Stimulated activated CD8-positive, alpha-beta memory T cell treated with anti-CD3 and anti-CD28 coated beads, Interleukin-12 subunit alpha, Interleukin-12 subunit beta, amount 100 ng/mL, for 4 hours (primary cell): Measurements from ENCODE around the gene USP9X.
A peak's percentile ranks its signal among the peaks of the same experiment; 100 is the strongest.
"Not testable (repeated sequence)": the region's sequence is repeated elsewhere in the genome, so short reads cannot be mapped to it uniquely, and the experiment has no call there.

ENCODE experiments used
- DNase-seq: peaks from one replicate; pipeline ENCODE4 v3.0.0-alpha.2; 2020; ENCODE audit warnings: low read depth

Gene USP9X

DNA sequence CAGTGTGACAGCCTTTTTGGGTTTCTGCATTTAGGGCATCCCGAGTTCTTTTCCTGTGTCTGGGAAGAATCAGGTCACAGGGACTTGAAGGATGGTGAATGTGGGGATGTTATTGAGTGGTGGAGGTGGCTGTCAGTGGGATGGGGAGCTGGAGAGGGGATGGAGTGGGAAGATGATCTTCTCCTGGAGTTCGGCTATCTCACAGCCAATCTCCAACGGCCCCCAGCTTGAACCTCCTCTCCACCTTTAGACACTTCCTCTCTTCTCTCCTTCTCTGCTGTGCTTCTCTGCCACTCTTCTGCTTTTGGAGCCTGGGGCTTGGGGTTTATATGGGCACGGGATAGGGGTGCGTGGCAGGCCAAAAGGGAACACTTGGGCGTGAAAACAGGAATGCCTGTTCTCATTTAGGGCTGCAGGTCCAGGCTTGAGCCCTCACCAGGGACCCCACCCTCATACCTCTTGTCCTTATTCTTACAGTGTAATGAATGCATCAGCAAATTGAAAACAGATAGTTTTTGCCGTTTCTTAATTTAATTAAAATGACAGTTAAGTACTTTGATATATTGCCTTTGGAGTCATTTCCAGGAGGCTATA is 37.5 kb downstream of the USP9X start:
- DNase-seq = no peak

DNA sequence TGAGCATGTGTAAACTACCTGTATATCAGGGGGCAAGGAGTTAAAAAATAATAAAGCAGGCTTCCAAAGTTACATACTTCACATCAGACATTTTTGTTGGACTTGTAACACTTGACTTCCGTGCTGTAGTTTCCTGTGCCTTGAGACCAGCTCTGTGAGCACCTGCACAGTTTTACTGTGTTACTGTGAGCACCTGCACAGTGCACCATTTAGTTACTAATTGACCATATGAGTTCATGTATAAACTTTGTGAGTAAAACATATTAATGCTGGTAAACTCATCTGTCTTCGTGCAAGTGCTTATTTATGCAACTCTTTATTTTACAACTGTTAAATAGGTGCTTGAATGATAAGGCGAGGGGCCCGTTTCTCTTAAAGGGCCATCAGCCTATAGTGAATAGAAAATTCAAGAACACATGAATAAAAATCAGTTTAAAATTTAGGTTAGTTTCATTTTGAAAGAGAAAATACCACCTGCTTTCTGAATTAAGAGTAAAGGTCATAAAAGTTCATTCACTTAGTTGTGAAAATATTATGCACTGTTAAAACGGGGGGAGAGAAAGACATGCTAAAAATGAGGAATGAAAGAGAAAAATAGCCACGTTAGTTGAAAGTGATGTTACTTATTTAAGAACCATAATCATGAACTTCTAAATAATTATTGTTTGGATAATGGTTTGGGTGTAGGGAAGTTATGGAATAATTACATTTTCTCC is 42.4 kb downstream of the USP9X start:
- no peak for DNase-seq

DNA sequence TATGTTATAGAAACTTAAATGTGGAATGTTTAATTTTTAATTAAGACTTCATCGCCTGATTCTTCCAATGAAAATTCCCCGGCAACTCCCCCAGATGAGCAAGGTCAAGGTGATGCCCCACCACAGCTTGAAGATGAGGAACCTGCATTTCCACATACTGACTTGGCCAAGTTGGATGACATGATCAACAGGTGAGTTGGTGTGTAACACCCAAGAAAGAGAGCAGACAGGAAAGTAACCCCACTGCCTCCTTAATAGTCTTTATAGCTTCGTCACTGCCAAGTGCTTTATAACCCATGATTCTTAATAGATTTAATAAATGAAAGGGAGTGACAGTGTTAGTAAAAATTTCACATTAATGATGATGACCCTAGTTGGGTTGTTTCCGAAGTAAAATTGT is 43.7 kb downstream of the USP9X start:
- DNase-seq = no peak

DNA sequence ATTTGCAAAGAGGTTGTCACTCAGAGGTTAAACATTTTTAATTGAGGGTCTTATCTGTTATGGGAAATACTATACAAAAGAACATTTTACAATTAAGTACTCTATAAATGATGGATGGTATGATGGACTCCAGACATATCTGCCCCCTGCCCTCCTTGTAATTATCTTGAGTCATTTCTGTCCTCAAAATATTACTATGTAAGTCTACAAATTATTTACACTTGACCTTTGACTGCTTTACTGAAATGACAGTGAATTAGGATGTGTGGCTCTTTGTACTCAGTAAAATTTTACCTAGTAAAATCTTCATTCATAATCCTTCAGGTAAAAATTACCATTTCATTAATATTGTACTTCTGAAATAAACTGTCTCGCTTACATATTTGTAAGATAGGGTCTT is 46.5 kb downstream of the USP9X start:
- no peak for DNase-seq

- DNase-seq = no peak
Measured at GRCh38 chrX:41133551-41133950, 48.3 kb downstream of the USP9X start.

DNA sequence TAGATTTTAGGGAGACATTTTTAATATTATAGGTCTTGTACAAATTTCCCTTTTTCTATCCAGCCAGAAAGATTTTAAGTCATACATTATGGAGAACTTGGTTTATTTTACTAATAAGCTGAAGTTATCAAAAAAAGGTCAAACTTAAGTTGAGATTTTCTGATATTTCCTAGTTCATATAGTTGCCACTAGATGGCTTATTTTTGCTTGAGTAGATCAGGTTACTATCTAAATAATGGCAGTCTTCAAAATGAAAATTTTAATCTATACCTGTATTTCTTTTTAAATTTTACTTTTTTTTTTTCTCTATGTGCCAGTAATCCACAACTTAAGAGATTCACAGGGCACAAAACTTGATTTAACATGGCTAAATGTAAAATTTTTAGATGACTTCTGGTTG is 52.3 kb downstream of the USP9X start:
- DNase-seq = no peak

DNA sequence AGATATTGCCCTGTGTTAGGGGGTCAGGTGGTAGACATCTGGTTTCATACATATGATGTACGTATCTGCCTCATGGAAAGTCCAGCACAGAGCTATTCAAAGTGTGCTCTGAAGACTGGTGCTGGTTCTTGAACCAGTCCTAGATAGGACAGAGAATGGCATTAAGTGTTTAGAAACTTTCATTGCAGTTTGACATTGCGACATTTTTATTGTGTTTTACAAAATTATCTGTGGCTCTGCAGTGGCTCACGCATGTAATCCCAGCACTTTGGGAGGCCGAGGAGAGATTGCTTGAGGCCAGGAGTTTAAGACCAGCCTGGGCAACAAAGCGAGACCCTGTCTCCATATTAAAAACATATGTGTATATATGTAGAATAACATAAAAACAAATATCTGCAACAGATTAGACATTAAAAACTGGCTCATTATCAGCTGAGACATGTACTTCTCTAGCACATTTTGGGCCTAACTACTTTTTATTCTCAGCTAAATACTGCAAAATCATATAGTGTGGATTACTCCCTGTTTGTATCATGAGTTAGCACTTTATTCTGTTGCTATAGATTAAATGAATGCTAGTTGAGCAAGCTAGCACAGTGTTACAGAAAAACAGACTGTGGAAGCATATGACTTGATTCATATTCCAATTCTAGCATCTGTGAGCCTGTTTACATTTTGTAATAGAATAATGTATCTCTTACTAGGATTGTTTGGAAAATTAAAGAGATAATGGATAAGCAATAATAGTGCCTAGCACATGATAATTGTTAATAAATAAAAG is 57.1 kb downstream of the USP9X start:
- no peak for DNase-seq

DNA sequence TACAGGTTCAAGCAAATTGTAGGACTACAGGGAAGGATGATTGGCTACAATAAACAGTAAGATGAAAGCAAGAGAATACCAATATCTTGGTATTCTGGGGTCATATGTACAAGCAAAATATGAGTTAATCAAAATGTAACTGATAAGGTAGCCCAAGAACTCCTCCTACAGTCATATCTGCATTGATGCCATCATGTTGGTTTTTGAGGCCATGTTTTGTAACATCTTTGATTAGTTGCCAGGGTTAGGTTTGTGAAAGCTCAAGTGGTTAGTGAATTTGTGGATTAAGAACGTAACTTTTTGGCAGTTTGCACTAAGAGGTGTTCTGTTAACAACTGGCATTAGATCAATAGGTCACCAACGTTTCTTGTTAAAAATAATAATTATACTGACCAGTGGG is 59.6 kb downstream of the USP9X start:
- DNase-seq = no peak

DNA sequence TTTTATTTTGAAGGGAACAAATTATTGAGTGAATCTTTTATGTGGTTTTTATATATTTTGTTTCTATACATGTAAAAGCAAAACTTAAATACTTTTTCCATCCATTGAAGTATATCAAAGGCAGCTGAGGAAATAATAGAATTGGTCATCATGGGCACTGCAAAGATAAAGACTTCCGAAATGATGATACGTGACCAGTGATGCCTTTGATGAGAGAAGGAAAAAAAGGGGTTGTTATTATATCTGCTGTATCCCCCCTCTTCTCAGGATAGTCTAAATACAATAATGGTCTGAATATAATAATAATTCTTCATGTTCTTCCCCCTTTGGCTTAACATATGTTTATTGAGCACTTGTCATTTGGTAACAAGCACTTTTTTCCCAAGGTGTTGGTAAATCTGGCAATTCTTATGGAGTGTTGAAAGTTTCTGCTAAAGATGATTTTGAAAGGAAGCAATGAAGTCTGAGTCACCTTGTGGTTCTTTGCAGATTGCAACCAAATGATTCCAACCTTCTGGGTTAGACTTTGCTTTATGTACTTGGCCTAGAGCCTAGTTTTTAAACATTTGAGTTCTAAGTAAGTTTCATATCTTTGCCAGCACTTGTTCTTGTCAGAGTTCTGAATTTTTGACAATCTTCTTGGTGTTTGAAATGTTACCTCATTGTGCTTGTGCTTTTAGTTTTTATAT is 60.8 kb downstream of the USP9X start:
- DNase-seq = no peak

DNA sequence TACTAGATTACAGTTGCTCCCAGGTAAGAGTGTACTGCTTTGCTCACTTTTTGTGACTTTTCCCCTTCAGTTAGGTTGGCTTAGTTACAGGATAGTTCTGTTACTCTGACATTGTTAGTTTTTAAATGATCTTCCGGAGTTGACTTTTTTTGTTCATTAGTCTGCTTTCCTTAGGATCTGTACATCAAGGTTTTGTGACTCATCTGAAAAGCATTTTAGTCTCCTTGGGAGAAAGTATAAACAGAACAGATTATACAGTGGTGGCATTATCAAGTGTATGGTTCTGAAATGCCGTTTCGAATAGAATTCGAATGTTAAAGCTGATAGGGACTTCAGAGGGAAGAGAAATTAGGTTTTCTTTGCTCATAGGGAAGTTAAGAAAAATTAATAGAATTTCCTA is 63.3 kb downstream of the USP9X start:
- no peak for DNase-seq

- no peak for DNase-seq
Measured at GRCh38 chrX:41150043-41150442, 64.8 kb downstream of the USP9X start.

DNA sequence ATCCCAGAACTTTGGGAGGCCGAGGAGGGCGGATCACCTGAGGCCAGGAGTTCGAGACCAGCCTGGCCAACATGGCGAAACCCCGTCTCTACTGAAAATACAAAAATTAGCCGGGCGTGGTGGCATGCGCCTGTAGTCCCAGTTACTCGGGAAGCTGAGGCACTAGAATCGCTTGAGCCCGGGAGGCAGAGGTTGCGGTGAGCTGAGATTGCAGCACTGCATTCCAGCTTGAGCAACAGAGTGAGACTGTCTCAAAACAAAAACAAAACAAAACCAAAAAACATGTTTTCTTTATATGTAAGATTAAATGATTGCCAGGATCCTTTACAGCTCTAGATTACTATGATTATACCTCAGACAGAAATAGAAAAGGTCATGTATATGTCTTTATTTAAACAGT is 66.5 kb downstream of the USP9X start:
- DNase-seq = not testable (repeated sequence)

DNA sequence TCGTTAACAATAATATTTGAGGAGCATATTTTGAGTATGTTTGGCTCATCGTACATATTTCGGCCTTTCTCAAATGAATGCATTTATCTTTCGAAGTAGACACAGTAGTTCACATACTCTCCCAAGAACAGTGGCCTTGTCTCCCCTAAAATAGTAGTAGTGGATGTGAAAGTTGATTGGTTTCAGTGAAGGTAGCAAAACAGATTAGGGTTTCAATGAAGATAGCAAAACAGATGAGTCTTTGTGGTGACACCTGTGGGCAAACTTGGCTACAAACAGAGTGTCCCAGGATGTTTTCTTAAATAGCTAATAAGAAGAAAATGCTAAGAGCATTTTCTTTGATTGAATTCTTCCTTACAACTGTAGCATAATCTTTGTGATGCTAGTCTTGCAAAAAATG is 67.0 kb downstream of the USP9X start:
- no peak for DNase-seq

- no peak for DNase-seq
Measured at GRCh38 chrX:41153448-41153847, 68.2 kb downstream of the USP9X start.

DNA sequence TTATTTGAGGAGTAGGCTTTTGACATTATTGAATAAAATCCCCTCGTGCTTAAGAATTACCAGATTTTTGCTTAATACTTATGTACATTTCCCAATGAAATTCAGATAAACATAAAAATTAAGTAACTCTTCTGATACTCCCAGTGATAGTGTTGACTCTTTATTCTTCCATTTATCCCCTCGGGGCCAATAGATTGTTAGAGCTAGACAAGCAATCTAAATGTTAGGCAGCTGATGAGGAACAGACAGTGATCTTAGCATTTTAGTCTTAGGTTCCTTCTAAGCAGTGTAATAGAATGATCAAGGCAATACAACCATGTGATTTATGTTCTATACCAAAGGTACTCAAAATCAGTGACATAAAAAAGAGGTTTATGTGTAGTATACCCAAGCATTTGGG is 68.7 kb downstream of the USP9X start:
- no peak for DNase-seq

DNA sequence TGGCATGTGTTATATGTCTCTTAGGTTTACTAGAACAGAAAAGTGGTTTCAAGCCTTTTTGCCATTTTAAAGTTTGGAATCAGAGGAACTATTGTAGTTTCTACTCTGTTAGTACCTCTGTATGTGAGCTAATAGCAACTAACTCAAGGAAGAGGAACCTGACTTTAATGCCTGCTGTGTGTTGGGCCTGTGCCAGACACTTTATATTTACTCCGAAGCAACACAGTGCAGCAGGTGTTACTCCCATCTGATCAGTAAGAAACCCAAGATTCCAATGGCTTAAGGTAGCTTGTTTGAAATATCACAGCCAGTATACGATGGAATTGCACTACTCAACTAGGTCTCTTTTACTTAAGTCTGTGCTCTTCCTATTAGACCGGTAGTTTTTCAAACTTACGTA is 79.2 kb downstream of the USP9X start:
- DNase-seq = no peak

DNA sequence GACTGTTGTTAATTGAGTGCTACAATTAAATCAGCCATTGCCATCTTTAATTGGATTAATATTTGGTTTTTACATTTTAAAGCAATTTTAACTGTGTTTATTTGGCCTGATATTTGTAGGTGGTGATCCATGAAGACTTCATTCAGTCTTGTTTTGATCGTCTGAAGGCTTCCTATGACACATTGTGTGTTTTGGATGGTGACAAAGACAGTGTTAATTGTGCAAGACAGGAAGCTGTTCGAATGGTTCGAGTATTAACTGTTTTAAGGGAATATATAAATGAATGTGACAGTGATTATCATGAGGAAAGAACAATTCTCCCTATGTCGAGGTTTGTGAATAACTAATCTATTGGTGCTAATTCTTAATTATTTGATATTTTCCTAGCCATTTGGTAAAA is 82.6 kb downstream of the USP9X start:
- no peak for DNase-seq

- no peak for DNase-seq
Measured at GRCh38 chrX:41176263-41176662, 91.0 kb downstream of the USP9X start.

GRCh38 chrX:41177297-41177696 is 92.1 kb downstream of the USP9X start:
- no peak for DNase-seq

DNA sequence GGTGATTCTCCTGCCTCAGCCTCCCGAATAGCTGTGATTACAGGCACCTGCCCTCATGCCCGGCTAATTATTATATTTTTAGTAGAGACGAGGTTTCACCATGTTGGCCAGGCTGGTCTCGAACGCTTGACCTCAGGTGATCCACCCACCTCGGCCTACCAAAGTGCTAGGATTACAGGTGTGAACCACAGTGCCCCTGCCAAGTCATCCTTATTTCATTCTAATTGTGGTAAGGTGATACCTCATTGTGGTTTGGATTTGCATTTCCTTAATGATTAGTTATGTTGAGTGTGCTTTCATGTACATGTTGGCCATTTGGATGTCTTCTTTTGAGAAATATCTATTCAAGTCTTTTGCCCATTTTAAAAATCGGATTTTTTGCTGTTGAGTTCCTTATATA is 93.0 kb downstream of the USP9X start:
- no peak for DNase-seq

DNA sequence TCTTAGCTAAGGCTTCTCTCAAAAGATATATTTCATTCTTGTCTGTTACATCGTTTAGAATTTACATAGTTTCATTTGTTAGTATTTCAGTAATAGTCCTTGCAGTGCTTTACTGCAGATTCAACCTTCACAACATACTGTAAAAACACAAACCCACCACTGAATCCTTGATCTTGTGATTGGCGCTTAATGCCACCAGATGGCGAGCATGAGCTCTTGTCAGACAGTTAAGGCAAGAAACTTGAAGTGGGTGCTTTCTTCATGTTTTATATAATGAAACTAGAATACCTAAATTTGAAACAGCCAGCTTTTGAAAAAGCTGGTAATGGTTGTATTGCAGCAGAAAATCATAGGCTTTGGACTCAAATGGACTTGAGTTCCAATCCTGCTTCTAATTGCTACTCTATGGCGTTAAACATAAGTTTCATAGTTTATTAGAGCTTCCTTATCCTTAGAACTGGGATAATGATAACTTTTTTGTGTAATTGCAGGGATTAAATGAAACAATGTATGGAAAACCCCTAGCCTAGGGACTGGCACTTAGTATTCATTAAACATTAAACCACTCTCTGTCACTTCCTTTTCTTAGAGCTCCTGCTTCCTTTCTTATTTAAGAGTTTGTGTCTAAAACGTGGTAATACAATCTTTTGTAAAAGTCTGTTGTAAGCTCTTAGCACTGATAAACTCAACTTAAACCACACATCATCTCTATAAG is 95.1 kb downstream of the USP9X start:
- DNase-seq = peak; percentile 6

- DNase-seq = no peak
Measured at GRCh38 chrX:41184312-41184711, 99.1 kb downstream of the USP9X start.
